Neural cell (in vitro differentiated cells): ENCODE results near the gene PCDH9.

Experiments
- EP300 ChIP-seq: fragments of 450-650 bp; conservative IDR thresholded peaks from 2 replicates; pipeline ENCODE4 v1.6.1; 2014; ENCODE audit warnings: antibody characterized with exemption, mild to moderate bottlenecking, moderate library complexity; ENCODE audit not compliant: poor library complexity, severe bottlenecking
- EZH2 ChIP-seq: fragments of 200-600, 300-800 bp; shearing (Covaris generic), sonication (generic); IDR thresholded peaks from 2 replicates; pipeline ENCODE4 v1.6.1; 2014; ENCODE audit warnings: antibody characterized with exemption, low read length, borderline replicate concordance, mild to moderate bottlenecking; ENCODE audit not compliant: insufficient read depth, poor library complexity, severe bottlenecking
- POLR2AphosphoS5 ChIP-seq: IDR thresholded peaks from 2 replicates; pipeline ENCODE4 v1.6.1; 2012
- SMC3 ChIP-seq: fragments of 450-650 bp; conservative IDR thresholded peaks from 2 replicates; pipeline ENCODE4 v1.6.1; 2014; ENCODE audit warnings: antibody characterized with exemption, mild to moderate bottlenecking, moderate library complexity; ENCODE audit not compliant: poor library complexity
- TF ChIP-seq, protein P1 (sequence below): fragments of 450-650 bp; IDR thresholded peaks from 2 replicates; pipeline ENCODE4 v1.5.1; 2014; ENCODE audit warnings: antibody characterized with exemption, mild to moderate bottlenecking, moderate library complexity; ENCODE audit not compliant: poor library complexity, severe bottlenecking
- TF ChIP-seq, protein P2 (sequence below): IDR thresholded peaks from 2 replicates; pipeline ENCODE4 v1.6.1; 2012; ENCODE audit warnings: borderline replicate concordance

DNA sequence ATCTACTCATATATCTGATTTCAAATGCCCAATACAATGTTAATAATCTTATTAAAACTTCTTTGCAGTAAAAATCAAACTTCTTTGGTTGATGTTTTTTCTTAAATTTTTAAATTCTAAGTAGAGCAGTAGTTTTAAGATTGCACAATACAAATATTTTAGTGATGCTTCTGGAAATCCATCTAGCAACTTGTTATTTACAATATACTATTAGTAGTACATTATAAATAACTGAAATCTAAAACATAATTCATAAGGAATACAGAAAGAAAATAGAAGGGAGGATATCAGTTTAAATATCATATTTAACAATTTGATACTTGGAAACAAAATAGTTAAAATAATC, 569.7 kb downstream of the PCDH9 start:
- TF ChIP-seq, protein P1, sequence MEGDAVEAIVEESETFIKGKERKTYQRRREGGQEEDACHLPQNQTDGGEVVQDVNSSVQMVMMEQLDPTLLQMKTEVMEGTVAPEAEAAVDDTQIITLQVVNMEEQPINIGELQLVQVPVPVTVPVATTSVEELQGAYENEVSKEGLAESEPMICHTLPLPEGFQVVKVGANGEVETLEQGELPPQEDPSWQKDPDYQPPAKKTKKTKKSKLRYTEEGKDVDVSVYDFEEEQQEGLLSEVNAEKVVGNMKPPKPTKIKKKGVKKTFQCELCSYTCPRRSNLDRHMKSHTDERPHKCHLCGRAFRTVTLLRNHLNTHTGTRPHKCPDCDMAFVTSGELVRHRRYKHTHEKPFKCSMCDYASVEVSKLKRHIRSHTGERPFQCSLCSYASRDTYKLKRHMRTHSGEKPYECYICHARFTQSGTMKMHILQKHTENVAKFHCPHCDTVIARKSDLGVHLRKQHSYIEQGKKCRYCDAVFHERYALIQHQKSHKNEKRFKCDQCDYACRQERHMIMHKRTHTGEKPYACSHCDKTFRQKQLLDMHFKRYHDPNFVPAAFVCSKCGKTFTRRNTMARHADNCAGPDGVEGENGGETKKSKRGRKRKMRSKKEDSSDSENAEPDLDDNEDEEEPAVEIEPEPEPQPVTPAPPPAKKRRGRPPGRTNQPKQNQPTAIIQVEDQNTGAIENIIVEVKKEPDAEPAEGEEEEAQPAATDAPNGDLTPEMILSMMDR: no peak
- TF ChIP-seq EZH2 (no peak), EP300 (no peak), SMC3 (no peak), POLR2AphosphoS5 (no peak)
- TF ChIP-seq, protein P2, sequence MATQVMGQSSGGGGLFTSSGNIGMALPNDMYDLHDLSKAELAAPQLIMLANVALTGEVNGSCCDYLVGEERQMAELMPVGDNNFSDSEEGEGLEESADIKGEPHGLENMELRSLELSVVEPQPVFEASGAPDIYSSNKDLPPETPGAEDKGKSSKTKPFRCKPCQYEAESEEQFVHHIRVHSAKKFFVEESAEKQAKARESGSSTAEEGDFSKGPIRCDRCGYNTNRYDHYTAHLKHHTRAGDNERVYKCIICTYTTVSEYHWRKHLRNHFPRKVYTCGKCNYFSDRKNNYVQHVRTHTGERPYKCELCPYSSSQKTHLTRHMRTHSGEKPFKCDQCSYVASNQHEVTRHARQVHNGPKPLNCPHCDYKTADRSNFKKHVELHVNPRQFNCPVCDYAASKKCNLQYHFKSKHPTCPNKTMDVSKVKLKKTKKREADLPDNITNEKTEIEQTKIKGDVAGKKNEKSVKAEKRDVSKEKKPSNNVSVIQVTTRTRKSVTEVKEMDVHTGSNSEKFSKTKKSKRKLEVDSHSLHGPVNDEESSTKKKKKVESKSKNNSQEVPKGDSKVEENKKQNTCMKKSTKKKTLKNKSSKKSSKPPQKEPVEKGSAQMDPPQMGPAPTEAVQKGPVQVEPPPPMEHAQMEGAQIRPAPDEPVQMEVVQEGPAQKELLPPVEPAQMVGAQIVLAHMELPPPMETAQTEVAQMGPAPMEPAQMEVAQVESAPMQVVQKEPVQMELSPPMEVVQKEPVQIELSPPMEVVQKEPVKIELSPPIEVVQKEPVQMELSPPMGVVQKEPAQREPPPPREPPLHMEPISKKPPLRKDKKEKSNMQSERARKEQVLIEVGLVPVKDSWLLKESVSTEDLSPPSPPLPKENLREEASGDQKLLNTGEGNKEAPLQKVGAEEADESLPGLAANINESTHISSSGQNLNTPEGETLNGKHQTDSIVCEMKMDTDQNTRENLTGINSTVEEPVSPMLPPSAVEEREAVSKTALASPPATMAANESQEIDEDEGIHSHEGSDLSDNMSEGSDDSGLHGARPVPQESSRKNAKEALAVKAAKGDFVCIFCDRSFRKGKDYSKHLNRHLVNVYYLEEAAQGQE: no peak
